Mesenteric fat pad (tissue), 1 donor: ENCODE results near the gene SCGB1D1. TPM values are rescaled to one million over a fixed set of nuclear protein-coding genes. Genes with fewer than 3 reads are reported as not detected.

ENCODE experiments used
- DNase-seq: peaks from one replicate; pipeline ENCODE4 v3.0.0-alpha.2; 2020; ENCODE audit warnings: low spot score
- long read RNA-seq: library from polyadenylated mRNA; unstranded; transcript quantifications from one replicate; pipeline ENCODE4 v2.0.0, GENCODE V29; 2020
- total RNA-seq: library from RNA; stranded (reverse); fragmentation: NEBNext Ultra II Directional; extraction: Animal tissue kit (Norgen Biotek cat#: 25700); gene quantifications from one replicate; pipeline ENCODE4 v1.2.1, GENCODE V29; 2021
- donor health status: DM: yes; HTN: yes; CAD: no.

Gene SCGB1D1
- not detected for total RNA-seq
- long read RNA-seq: 0 reads

- no peak for DNase-seq
These were observed at the start of gene SCGB1D1 for GRCh38 chr11:62190011-62190410. SCGB1D1 (plus strand) TSS chr11:62190216; CDS start chr11:62190285, 69 bp downstream.

DNA sequence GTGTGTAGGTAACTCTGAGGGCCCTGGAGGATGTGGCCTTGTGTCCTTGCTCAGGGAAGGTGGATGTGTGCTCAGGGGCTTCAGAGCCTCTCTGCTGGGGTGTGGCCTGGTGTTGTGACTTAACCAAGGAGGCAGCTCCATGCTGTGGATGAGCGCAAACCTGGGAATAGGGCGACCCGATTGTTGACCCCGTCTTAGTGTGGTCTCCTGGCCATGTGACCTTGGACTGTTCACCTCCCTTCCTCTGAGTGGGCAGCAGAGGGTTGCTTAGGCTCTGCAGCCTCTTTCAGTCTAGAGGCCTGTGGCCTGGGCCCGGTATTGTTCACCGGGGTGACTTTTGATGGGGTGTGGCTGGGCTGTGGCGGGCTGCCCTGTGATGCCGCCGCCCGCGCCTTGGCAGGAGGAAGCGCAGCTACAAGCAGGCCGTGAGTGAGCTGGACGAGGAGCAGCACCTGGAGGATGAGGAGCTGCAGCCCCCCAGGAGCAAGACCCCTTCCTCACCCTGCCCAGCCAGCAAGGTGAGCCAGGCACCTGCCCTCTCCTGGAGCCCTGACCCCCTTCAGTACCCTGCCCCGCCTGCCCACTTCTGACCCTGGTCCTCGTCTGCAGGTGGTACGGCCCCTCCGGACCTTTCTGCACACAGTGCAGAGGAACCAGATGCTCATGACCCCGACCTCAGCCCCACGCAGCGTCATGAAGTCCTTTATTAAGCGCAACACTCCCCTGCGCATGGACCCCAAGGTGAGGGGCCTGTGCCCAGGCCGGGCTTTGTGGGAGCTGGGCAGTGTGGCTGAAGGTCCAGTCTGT is 49.5 kb upstream of the SCGB1D1 start:
- peak; percentile 83 for DNase-seq

- DNase-seq: peak; percentile 71
These were observed 48.6 kb upstream of the SCGB1D1 start for GRCh38 chr11:62141111-62142042.

- DNase-seq: peak; percentile 85
These were observed 48.0 kb upstream of the SCGB1D1 start for GRCh38 chr11:62142043-62142375.

DNA sequence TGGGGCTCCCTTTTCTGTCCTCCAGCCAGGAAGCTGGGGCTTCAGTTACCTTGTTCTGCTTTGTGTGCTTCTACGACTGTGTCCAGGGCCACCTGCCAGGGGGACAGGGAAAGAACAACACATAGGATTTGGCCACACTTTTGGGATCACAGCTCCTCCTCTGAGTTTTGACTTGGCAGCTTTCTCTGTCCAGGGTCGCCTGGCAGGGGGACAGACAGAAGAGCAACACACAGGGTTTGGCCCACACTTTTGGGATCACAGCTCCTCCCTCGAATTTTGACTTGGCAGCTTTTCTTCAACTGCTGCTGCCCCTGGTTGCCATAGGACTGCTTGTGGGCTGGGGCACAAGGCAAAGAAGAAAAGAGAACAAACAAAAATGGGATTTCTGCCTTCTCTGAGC is 47.1 kb upstream of the SCGB1D1 start:
- peak; percentile 88 for DNase-seq

- peak; percentile 60 for DNase-seq
These were observed 46.3 kb upstream of the SCGB1D1 start for GRCh38 chr11:62143727-62144126.

- peak; percentile 85 for DNase-seq
These were observed 45.3 kb upstream of the SCGB1D1 start for GRCh38 chr11:62144641-62145255.

GRCh38 chr11:62145261-62145871 is 44.6 kb upstream of the SCGB1D1 start:
- peak; percentile 67 for DNase-seq

DNA sequence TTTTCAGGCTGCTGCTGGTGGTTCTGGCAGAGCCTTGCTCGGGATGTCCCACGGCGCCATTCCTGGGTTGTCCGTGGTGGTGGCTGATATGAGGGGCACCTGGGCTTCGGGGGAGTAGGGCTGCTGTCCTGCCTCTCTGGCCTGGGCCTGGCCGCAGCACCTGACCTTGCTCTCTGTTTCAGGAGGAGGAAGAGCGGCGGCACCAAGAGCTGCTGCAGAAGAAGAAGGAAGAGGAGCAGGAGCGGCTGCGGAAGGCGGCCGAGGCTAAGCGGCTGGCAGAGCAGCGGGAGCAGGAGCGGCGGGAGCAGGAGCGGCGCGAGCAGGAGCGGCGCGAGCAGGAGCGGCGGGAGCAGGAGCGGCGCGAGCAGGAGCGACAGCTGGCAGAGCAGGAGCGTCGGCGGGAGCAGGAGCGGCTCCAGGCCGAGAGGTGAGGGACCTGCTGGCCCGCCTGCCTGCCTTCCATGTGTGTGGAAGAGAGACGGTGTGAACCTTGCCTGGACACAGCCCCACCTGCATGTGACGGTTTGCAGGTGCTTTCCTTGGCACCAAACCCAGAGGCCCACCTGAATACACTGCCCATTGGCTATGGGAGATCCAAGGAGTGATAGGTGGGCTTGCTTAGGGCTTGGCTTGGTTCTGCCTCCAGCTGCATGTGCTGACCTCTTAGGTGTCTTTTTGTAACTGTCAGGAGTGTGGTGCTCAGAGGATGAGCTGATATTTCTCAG is 43.4 kb upstream of the SCGB1D1 start:
- peak; percentile 55 for DNase-seq

DNA sequence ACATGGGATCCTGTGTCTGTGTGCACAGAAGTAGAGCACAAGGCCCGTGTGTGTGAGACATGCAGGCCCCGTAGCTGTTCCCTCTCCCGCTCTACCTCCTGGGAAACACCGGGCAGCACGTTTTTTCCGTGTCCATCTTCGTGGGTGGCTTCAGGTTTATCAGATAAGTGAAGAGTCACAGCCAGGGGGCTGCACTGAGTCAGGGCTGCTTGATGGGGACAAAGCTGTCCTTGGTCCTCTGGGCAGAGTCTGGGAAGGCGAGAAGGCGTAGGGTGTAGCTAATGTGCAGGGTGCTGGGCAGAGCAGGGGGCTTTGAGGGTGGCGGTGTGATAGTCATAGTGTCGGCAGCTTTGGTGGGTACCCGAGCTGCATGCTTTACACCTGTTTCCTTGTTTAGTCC is 42.5 kb upstream of the SCGB1D1 start:
- peak; percentile 39 for DNase-seq

DNA sequence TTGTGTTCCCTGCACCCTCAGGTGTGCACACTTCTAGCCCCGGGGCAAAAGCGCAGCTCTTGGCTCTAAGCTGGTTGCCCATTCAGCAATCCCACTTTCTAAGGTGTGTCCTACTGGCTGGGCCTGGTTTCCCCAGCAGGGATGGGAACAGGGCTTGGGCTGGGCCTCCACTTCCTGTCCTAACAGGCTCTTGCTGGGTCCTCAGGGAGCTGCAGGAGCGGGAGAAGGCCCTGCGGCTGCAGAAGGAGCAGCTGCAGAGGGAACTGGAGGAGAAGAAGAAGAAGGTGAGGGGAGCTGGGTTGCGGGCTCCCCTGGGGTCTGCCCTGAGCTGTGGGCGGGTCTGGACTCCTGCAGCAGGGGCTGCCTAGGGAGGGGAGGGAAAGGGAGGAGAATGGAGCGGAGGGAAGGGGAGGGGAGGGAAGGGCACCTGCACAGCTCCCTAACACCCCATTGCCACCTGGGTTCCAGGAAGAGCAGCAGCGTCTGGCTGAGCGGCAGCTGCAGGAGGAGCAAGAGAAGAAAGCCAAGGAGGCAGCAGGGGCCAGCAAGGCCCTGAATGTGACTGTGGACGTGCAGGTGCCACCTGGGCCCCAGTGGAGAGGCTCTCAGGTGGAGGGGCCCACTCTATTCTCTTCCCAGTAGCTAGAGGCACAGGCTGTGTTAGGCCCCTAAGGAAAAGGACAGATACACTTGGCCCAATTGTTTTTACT is 41.6 kb upstream of the SCGB1D1 start:
- peak; percentile 77 for DNase-seq

DNA sequence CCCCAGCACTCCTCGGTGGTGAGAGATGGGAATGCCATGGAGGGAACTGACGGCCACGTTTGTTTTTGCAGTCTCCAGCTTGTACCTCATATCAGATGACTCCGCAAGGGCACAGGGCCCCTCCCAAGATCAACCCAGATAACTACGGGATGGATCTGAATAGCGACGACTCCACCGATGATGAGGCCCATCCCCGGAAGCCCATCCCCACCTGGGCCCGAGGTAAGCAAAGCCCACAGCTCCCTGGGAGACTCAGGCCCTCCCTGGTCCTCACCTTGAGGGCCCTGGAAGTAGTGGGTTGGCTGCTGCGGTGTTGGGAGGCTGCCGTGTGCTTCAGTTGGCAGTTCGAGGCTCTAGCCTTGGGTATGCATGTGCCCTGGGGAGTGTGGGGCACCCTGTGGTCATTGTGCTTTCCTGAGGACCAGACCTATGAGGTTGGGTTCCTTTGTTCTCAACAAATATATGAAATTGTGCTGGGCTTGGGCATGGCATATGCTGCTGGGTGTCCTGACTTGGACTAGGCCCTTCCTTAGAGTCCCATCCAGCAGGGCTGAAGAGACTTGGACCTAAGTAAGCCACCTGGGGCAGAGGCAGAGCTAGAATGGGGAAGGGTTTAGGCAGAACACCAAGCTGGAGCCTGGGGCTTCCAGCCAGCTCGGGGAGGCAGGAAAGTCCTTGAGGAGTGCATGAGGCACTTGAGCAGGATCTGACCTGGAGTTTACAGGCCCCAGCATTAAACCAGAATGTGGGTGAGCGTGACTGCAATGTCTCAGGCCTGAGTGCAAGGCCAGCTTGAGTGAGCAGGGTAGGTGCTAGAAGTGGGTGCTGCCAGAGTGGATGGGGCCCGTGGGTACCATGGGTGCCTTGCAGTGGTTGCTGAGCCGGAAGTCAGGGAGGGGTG is 39.8 kb upstream of the SCGB1D1 start:
- peak; percentile 53 for DNase-seq

- DNase-seq: peak; percentile 74
These were observed 38.9 kb upstream of the SCGB1D1 start for GRCh38 chr11:62150887-62151736.

DNA sequence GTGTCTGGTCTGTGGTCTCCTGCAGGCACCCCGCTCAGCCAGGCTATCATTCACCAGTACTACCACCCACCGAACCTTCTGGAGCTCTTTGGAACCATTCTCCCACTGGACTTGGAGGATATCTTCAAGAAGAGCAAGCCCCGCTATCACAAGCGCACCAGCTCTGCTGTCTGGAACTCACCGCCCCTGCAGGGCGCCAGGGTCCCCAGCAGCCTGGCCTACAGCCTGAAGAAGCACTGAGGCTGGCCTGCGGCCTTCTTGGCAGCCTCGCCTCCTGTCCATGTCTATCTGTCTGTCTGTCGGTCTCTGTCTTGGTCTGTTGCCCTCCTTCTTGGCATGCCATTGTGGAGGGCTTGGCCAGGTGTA is 38.3 kb upstream of the SCGB1D1 start:
- DNase-seq: peak; percentile 78

DNA sequence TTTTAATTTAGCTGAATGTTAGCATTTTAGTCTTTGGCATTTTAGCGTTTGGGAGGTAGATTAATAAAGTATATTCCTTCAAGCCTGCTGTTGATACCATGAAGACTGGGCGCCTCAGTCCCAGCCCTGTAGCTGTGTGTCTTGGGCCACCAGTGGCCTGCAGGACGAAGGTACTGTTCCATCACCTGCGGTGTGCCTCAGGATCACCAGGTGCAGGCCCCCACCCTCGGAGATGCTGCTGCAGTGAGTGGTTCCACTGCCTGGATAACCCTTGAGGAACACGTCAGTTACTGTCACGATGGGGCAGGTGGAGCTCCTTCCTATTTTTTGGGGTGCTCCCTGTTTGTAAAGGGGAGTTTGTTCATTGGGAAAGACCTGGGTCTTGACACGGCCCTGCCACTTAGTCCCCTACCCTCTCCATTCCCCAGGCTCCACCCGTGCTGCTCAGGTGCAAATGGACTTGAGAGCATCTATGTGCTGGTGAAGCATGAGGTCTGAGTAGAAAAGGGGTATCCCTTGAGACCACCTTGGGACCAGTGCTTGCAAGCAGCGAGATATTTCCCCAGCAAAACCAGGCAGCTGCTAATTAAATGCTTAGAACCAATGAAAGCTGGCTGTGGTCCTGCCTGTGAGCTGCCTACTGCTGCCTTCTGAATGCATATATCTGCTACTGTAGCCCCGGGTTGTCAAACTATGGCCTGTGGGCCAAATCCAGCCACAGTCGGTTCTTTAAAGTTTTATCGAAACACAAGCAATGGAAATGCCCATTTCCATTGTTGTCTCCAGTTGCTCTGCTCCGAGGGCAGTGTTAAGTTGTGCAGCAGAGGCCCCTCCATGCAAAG is 37.5 kb upstream of the SCGB1D1 start:
- DNase-seq: peak; percentile 68

DNA sequence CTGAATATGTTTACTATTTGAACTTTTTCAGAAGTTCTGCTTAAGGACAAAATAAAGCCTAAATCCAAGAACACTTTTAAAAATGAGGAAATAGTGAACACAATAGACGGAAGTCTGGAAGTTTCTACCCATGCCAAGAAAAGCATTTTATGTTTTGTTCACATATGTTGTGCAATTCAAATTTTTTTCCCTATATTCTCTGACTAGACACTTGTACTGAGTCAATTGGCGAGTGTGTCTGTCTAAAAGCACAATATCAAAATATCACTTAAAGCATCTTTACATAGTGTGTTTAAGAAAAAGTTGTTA is 37.0 kb upstream of the SCGB1D1 start:
- no peak for DNase-seq

GRCh38 chr11:62153617-62154016 is 36.4 kb upstream of the SCGB1D1 start:
- DNase-seq: no peak
